NT2/D1 (cell line): ENCODE measurements around the gene ELMOD3.
A peak's percentile ranks its signal among the peaks of the same experiment; 100 is the strongest.
"Not testable (repeated sequence)": the region's sequence is repeated elsewhere in the genome, so short reads cannot be mapped to it uniquely, and the experiment has no call there.

Experiments
- DNase-seq: peaks from one replicate; pipeline ENCODE4 v3.0.0-alpha.2; 2011; ENCODE audit warnings: low read depth, low spot score
- H3K27me3 ChIP-seq: 2 replicates; pipeline ENCODE4 v1.6.0; 2011; ENCODE audit warnings: mild to moderate bottlenecking; ENCODE audit not compliant: insufficient read length, insufficient read depth
- H3K36me3 ChIP-seq: 2 replicates; pipeline ENCODE4 v1.6.1; 2011; ENCODE audit warnings: mild to moderate bottlenecking, low read length, mixed read lengths; ENCODE audit not compliant: insufficient read depth, insufficient read length
- H3K4me1 ChIP-seq: 2 replicates; pipeline ENCODE4 v1.5.1; 2011; ENCODE audit not compliant: insufficient read depth, insufficient read length
- H3K4me3 ChIP-seq: 2 replicates; pipeline ENCODE4 v1.5.1; 2011; ENCODE audit warnings: low read depth; ENCODE audit not compliant: insufficient read length
- H3K9ac ChIP-seq: 2 replicates; pipeline ENCODE4 v1.6.0; 2011; ENCODE audit warnings: low read depth; ENCODE audit not compliant: insufficient read length
- H3K9me3 ChIP-seq: 2 replicates; pipeline ENCODE4 v1.5.1; 2011; ENCODE audit warnings: mild to moderate bottlenecking, low read length; ENCODE audit not compliant: insufficient read depth
- SUZ12 ChIP-seq: IDR thresholded peaks from 2 replicates; pipeline ENCODE4 v1.6.1; 2011; ENCODE audit not compliant: insufficient read length, insufficient read depth; ENCODE audit errors: extremely low read depth
- YY1 ChIP-seq: IDR thresholded peaks from 2 replicates; pipeline ENCODE4 v1.6.1; 2011; ENCODE audit not compliant: insufficient read length, insufficient read depth
- ZNF274 ChIP-seq: IDR thresholded peaks from 2 replicates; pipeline ENCODE4 v1.6.1; 2011; ENCODE audit warnings: mild to moderate bottlenecking, low read depth, low read length

ELMOD3 gene

DNA sequence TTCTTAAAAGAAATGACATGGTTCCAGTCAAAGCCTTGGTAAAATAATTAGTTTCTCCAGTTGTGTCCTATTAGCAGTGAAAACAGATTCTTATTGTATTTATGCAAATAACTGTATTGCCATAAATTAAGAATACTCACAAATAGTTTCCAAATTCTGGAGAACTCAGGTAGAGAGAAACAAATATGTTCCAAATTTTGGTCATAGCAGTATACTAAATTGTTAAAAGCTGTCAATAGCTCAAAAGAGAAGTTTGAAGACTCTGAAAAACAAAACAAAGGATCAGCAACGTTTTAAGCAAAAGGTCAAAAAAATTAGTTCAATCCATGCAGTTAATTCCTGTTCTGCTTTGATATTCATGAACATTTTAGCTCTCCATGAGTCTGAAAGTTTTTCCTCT, 25.5 kb downstream of the ELMOD3 start:
- no peaks in the 10 kb centered on the region for H3K27me3 ChIP-seq
- peaks cover 7% of the 10 kb centered on the region; the same call in 1 of the 2 replicates for H3K9me3 ChIP-seq
- H3K36me3 ChIP-seq: peaks cover 5% of the 10 kb centered on the region
- TF ChIP-seq ZNF274: no peak
- TF ChIP-seq SUZ12: no peak
- no peak for TF ChIP-seq YY1
- no peak overlapping the region for H3K4me3 ChIP-seq
- no peak for DNase-seq
- peaks cover 2% of the 10 kb centered on the region for H3K4me1 ChIP-seq
- no peak overlapping the region for H3K9ac ChIP-seq

DNA sequence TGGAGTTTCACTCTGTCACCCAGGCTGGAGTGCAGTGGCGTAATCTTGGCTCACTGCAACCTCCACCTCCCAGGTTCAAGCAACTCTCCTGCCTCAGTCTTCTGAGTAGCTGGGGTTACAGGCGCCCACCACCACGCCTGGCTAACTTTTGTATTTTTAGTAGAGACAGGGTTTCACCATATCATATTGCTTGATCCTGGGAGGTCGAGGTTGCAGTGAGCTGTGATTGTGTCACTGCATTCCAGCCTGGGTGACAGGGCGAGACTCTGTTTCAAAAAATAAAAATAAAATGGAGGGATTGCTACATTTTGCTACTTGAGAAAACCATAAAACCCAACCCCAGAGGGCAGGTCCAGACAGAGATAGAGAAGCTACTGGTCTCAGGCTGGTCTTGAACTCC, 28.6 kb downstream of the ELMOD3 start:
- not testable (repeated sequence) for DNase-seq, H3K36me3 ChIP-seq, H3K27me3 ChIP-seq, H3K9ac ChIP-seq, H3K4me3 ChIP-seq, H3K9me3 ChIP-seq, H3K4me1 ChIP-seq

DNA sequence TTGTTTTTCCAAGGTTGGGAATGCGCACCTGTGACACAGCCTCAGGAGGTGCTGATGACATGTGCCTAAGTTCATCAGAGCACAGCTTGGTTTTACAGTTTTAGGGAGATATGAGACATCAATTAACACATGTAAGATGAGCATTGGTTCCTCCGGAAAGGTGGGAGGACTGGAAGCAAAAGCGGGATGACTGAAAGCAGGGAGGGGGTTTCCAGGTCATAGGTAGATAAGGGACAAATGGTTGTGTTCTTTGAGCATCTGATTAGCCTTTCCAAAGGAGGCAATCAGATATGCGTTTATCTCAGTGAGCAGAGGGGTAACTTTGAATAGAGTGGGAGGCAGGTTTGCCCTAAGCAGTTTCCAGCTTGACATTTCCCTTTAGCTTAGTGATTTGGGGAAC, 29.3 kb downstream of the ELMOD3 start:
- Histone ChIP-seq H3K4me1 (peaks cover 2% of the 10 kb centered on the region), H3K27me3 (no peaks in the 10 kb centered on the region), H3K9me3 (peaks cover 7% of the 10 kb centered on the region; the same call in 1 of the 2 replicates), H3K4me3 (no peak overlapping the region), H3K9ac (no peak overlapping the region), H3K36me3 (peaks cover 7% of the 10 kb centered on the region)
- TF ChIP-seq ZNF274: no peak
- no peak for TF ChIP-seq SUZ12
- no peak for TF ChIP-seq YY1
- no peak for DNase-seq

DNA sequence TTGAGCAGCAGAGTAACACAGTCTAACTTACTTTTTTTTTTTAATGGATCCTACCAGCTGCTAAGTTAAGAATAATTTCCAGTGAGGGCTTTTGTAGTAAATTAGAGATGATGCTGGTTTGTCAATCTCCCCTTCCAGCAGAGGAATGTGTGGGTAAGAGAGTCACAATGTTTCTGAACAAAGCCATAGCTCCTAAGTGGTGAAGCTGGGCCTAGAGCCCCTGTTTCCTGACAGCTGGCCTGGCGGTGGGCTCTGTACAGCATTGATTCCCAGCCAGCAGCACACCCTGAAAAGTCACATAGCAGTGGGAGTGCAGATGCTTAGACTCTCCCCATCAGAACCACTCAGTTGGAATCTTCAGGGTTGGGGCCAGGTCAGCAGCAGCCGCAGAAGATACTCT, 31.2 kb downstream of the ELMOD3 start:
- Histone ChIP-seq H3K36me3 (peaks cover 25% of the 10 kb centered on the region), H3K27me3 (no peaks in the 10 kb centered on the region), H3K4me1 (peaks cover 2% of the 10 kb centered on the region), H3K9ac (no peak overlapping the region), H3K9me3 (peaks cover 2% of the 10 kb centered on the region; the same call in 1 of the 2 replicates), H3K4me3 (no peak overlapping the region)
- TF ChIP-seq YY1: no peak
- TF ChIP-seq ZNF274: no peak
- TF ChIP-seq SUZ12: no peak
- DNase-seq: no peak

DNA sequence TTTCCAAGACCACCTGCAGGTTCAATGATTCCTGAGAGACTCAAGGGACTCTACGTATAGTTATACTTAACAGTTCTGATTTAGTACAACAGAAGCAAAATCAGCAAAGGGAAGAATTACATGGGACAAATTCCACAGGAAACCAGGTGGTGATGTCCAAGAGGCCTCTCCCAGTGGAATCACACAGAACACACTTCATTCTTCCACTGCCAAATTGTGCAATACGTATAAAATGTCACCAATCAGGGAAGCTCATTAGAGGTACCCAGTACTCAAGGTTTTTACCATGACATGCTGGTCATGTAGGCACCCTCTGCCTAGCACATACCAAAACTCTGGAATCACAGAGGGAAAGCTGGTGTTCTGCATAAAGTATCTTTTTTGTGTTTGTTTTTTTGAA, 33.2 kb downstream of the ELMOD3 start:
- DNase-seq: no peak
- H3K4me1 ChIP-seq: peaks cover 2% of the 10 kb centered on the region
- H3K36me3 ChIP-seq: peaks cover 36% of the 10 kb centered on the region
- no peaks in the 10 kb centered on the region for H3K9me3 ChIP-seq
- no peak overlapping the region for H3K4me3 ChIP-seq
- H3K27me3 ChIP-seq: no peaks in the 10 kb centered on the region
- H3K9ac ChIP-seq: no peak overlapping the region
- TF ChIP-seq ZNF274 (no peak), YY1 (no peak), SUZ12 (no peak)

DNA sequence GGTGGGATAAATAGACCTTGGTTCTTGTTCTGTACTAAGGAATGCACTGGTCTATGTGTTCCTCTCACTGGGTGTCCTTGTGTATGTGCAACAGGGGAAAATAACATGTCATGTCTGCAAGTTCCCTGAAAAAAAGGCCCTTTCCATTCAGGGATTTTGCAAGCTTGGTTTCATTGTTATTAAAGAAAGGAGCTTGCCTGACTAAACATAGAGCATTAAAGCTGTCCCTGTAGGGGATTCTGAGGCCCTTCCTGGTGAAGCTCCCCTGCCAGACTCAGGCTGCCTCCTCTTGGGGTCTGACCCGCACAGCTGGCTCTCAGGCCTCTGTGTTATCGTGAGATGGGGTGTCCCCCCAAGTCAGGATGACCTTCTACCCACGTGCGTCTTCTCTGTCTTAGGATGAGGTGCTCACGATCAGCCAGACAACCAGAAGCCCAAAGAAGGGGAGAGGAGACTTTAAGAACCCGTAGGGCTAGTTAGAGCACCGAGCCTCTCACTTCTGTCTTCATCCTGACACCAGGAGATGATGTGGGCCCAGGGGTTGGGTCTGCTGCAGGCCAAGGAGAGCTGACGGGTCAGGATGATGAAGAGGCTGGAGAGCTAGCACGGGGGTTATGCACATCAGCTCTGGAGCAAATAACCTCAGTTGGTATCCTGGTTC, 34.4 kb downstream of the ELMOD3 start:
- DNase-seq: no peak
- Histone ChIP-seq H3K36me3 (peaks cover 40% of the 10 kb centered on the region), H3K4me3 (no peak overlapping the region), H3K9me3 (no peaks in the 10 kb centered on the region), H3K27me3 (no peaks in the 10 kb centered on the region), H3K4me1 (no peaks in the 10 kb centered on the region), H3K9ac (no peak overlapping the region)
- TF ChIP-seq ZNF274: no peak
- no peak for TF ChIP-seq SUZ12
- no peak for TF ChIP-seq YY1

DNA sequence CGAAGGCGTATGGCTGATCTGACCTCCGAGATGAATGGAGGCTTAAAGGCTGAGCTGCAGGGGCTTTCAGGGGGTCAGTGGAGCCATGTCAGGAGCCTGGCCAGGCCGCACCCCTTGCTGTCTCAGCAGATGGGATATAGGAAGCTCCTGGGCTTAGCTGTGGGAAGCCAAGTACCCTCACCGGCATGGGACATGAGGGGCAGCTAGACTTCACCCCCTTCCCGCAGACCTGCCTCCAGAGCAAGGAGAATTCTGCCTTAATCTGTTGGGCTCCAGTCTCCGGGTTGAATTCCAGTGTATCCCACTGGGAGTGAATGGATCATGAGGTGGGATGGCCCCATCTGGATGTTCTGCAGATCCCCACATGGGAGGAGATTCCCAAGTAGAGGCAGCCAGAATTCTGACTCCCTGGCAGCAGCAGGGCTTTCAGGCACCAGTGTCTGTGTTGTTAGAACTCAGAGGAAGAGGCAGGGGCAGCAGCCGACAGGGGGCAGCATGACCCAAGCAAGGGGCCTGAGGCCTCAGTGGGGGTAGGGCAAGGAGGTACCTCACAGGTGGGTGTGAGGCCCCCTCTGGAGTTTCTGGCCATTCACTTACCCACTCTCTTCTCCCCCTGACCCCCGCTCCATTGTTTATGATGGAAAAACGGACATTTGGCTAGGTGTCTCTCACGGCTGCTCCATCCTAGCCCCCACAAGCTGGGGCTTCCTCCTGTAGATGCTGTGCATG, 36.5 kb downstream of the ELMOD3 start:
- Histone ChIP-seq H3K4me3 (no peak overlapping the region), H3K9me3 (no peaks in the 10 kb centered on the region), H3K27me3 (no peaks in the 10 kb centered on the region), H3K9ac (no peak overlapping the region), H3K36me3 (peaks cover 57% of the 10 kb centered on the region), H3K4me1 (peaks cover 5% of the 10 kb centered on the region)
- no peak for TF ChIP-seq SUZ12
- no peak for TF ChIP-seq YY1
- TF ChIP-seq ZNF274: no peak
- DNase-seq: peak; percentile 50
